K562 (cell line): ENCODE measurements around the gene LRP1B.

ENCODE experiments used
- BCL6 ChIP-seq: fragments of 250-450 bp; sonication (Bioruptor Pico); IDR thresholded peaks from 2 replicates; pipeline ENCODE4 v1.4.0; 2020
- ETV6 ChIP-seq, 3 experiments: fragments of 150-350 bp in 1 of 3; sonication (generic) in 1 of 3; formaldehyde crosslinking in 1 of 3; IDR thresholded peaks; 2 replicates each; pipeline versions ENCODE4 v1.6.1 to v1.8.0; 2014 to 2022; ENCODE audit warnings: borderline replicate concordance in 2 of 3, low read depth in 2 of 3, antibody characterized with exemption in 1 of 3, low read length in 1 of 3, mild to moderate bottlenecking in 1 of 3, missing genetic modification reagents in 1 of 3
- LEF1 ChIP-seq: fragments of 450-650 bp; IDR thresholded peaks from 2 replicates; pipeline ENCODE4 v1.6.1; 2016; ENCODE audit warnings: mild to moderate bottlenecking
- SPI1 ChIP-seq: IDR thresholded peaks from 2 replicates; pipeline ENCODE4 v1.6.1; 2011; ENCODE audit warnings: low read depth, low read length, control low read depth, borderline replicate concordance
- ZBTB40 ChIP-seq, 2 experiments: fragments of 450-650 bp in 1 of 2; sonication (generic) in 1 of 2; formaldehyde crosslinking in 1 of 2; IDR thresholded peaks; 2 replicates each; pipeline versions ENCODE4 v1.7.1 to v1.9.0; 2016 to 2022; ENCODE audit warnings: inconsistent platforms in 1 of 2, mild to moderate bottlenecking in 1 of 2, missing genetic modification reagents in 1 of 2
- ZFP91 ChIP-seq: sonication (generic); formaldehyde crosslinking; IDR thresholded peaks from 2 replicates; pipeline ENCODE4 v1.8.0; 2022; ENCODE audit warnings: mild to moderate bottlenecking, missing genetic modification reagents
- ZNF318 ChIP-seq, 2 experiments: fragments of 450-650 bp; IDR thresholded peaks; 2 replicates each; pipeline ENCODE4 v1.6.1; 2016; ENCODE audit warnings: mild to moderate bottlenecking in 2 of 2, borderline replicate concordance in 1 of 2, low read depth in 1 of 2, moderate library complexity in 1 of 2
- TF ChIP-seq, protein P1 (sequence below), 3 experiments: IDR thresholded peaks in 2 of 3; conservative IDR thresholded peaks in 1 of 3; 2 replicates each; pipeline ENCODE4 v1.5.1; 2011 to 2012; ENCODE audit warnings: low read length in 3 of 3, mild to moderate bottlenecking in 3 of 3, control low read depth in 2 of 3, improper control_type of control experiment in 1 of 3, inconsistent platforms in 1 of 3, low read depth in 1 of 3, mixed read lengths in 1 of 3, moderate library complexity in 1 of 3; ENCODE audit not compliant: insufficient read depth in 2 of 3

DNA sequence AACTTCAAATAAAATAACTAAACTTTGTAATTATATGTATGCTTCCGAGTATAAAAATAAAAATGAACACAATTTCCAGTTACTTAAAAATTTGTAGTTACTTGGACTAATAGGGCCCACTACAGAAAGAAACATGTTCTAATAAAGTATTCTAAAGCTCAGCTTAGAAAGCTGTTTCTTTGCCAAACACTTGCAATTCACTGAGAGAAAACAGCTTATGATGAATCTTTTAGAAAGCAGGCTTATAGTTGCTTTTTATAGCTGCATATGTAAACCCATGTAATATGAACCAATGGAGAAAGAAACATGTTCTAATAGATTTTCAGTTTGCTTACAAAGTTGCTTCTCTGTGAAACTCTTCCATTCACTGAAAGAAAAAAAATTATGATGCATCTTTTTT is 766.0 kb downstream of the LRP1B start:
- TF ChIP-seq ZNF318 (IDR thresholded peaks at IDR 0.05; ENCODE audit: borderline replicate concordance in 1 of 2, low read depth in 1 of 2) (no peak), BCL6 (CRISPR knock-in tag) (no peak), ZFP91 (CRISPR knock-in tag) (no peak), SPI1 (no peak), ZBTB40 (IDR thresholded peaks at IDR 0.05) (no peak), ZBTB40 (CRISPR knock-in tag; IDR thresholded peaks at IDR 0.05) (no peak), ETV6 (IDR thresholded peaks at IDR 0.05; ENCODE audit: borderline replicate concordance in 1 of 2, low read depth in 2 of 2, low read length in 1 of 2) (no peak), ETV6 (CRISPR knock-in tag; IDR thresholded peaks at IDR 0.05; ENCODE audit: borderline replicate concordance) (no peak), LEF1 (no peak)
- TF ChIP-seq, protein P1, sequence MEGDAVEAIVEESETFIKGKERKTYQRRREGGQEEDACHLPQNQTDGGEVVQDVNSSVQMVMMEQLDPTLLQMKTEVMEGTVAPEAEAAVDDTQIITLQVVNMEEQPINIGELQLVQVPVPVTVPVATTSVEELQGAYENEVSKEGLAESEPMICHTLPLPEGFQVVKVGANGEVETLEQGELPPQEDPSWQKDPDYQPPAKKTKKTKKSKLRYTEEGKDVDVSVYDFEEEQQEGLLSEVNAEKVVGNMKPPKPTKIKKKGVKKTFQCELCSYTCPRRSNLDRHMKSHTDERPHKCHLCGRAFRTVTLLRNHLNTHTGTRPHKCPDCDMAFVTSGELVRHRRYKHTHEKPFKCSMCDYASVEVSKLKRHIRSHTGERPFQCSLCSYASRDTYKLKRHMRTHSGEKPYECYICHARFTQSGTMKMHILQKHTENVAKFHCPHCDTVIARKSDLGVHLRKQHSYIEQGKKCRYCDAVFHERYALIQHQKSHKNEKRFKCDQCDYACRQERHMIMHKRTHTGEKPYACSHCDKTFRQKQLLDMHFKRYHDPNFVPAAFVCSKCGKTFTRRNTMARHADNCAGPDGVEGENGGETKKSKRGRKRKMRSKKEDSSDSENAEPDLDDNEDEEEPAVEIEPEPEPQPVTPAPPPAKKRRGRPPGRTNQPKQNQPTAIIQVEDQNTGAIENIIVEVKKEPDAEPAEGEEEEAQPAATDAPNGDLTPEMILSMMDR (IDR thresholded peaks at IDR 0.05 in 2 of 3, conservative IDR thresholded peaks at IDR 0.05 in 1 of 3; ENCODE audit: insufficient read depth in 2 of 3, low read depth in 1 of 3, low read length in 3 of 3), result no peak
